Heart left ventricle (tissue), 13 donors: ENCODE results near the gene TRIML2.

Experiments
- CTCF ChIP-seq, 12 donors: fragments of 200-600 bp; sonication (generic) in 4 of 12; IDR thresholded peaks; one replicate each; pipeline versions ENCODE4 v1.5.0 to v1.8.0; 2018 to 2022; ENCODE audit warnings: antibody characterized with exemption in 12 of 12, mild to moderate bottlenecking in 5 of 12
- POLR2A ChIP-seq, 2 donors: fragments of 450-650 bp; IDR thresholded peaks; one replicate each; pipeline ENCODE4 v1.6.1; 2017; ENCODE audit warnings: antibody characterized with exemption in 2 of 2, mild to moderate bottlenecking in 2 of 2, moderate library complexity in 2 of 2
- donor health status: ischemic (EF 13 %, LVEDD 7.1; RV severe dilation, severe dysfunction).
- donor health status: DM: no; HTN: yes; CAD: no.
- donor health status: DM: no; HTN: no; CAD: no.
- donor health status: ischemic (EF 25% LVEDD 6.9; RV normal size, moderate dysfunction).
- donor health status: ischemic (EF 25% LVEDD 5.7; RV mildly dilated, moderate dysfunction).
- donor health status: ischemic (EF 35%, LVEDD 5.7; RV mildly dilated, moderate dysfunction).
- donor health status: nonischemic (EF 11% LVEDD 7.7; RV severe dilation, severe dysfunction).
- donor health status: DM: yes; HTN: yes; CAD: no.
- donor health status: PGD.
- donor health status: ischemic (EF 29% LVEDD 5.4; RV normal size, mild dysfunction).
- donor health status: nonischemic (EF 23%, LVEDD 6.1; RV moderate dilation, normal function).

GRCh38 chr4:188082796-188083195 is 26.6 kb downstream of the TRIML2 start:
- TF ChIP-seq CTCF (IDR thresholded peaks at IDR 0.05) (no peak), POLR2A (IDR thresholded peaks at IDR 0.05) (no peak)
